Hematopoietic multipotent progenitor cell (in vitro differentiated cells): ENCODE results near the gene STMN3. TPM values are rescaled to one million over a fixed set of nuclear protein-coding genes. Genes with fewer than 3 reads are reported as not detected.

Experiments used
- DNase-seq, 3 donors: peaks; one replicate each; pipeline ENCODE4 v3.0.0-alpha.2; 2011 to 2015; ENCODE audit warnings: low read depth in 2 of 3, low spot score in 2 of 3
- total RNA-seq: library from RNA; depleted of rRNA; stranded (reverse); fragments of >200 nt; gene quantifications from one replicate; pipeline ENCODE4 v1.2.3, GENCODE V29; 2012

Gene STMN3
- total RNA-seq, 1 donor: 97.2 TPM

- no peak for DNase-seq
Measured at GRCh38 chr20:63692436-63693082, 39.3 kb upstream of the STMN3 start.

- no peak for DNase-seq
Measured at GRCh38 chr20:63691711-63692435, 38.6 kb upstream of the STMN3 start.

- no peak for DNase-seq
Measured at GRCh38 chr20:63690898-63691710, 37.9 kb upstream of the STMN3 start.

- no peak for DNase-seq
Measured at GRCh38 chr20:63690003-63690897, 37.0 kb upstream of the STMN3 start.

- no peak for DNase-seq
Measured at GRCh38 chr20:63689046-63690002, 36.1 kb upstream of the STMN3 start.

- DNase-seq: no peak
Measured at GRCh38 chr20:63688228-63689045, 35.2 kb upstream of the STMN3 start.

GRCh38 chr20:63687419-63688178 lies 34.4 kb upstream of the STMN3 start:
- no peak for DNase-seq

- DNase-seq: peak in 2 of 3 donors; percentile 53 to 54
Measured at GRCh38 chr20:63686492-63687321, 33.5 kb upstream of the STMN3 start.

- no peak for DNase-seq
Measured at GRCh38 chr20:63686094-63686491, 32.9 kb upstream of the STMN3 start.

GRCh38 chr20:63685269-63686026 lies 32.2 kb upstream of the STMN3 start:
- DNase-seq: no peak

GRCh38 chr20:63682384-63683139 lies 29.3 kb upstream of the STMN3 start:
- no peak for DNase-seq

GRCh38 chr20:63681609-63682142 lies 28.5 kb upstream of the STMN3 start:
- no peak for DNase-seq

- no peak for DNase-seq
Measured at GRCh38 chr20:63680857-63681608, 27.8 kb upstream of the STMN3 start.

GRCh38 chr20:63680427-63680826 lies 27.2 kb upstream of the STMN3 start:
- DNase-seq: no peak
